Adrenal gland (tissue), 5 donors: ENCODE data around the gene KCNMA1.

ENCODE experiments used
- POLR2A ChIP-seq, 2 donors: fragments of 450-650 bp; IDR thresholded peaks; one replicate each; pipeline ENCODE4 v1.6.1; 2017; ENCODE audit warnings: antibody characterized with exemption in 2 of 2, mild to moderate bottlenecking in 2 of 2, moderate library complexity in 1 of 2
- TF ChIP-seq, protein P1 (sequence below), 6 experiments: fragments of 450-650 bp in 4 of 6; fragments of 200-600 bp in 2 of 6; sonication (generic) in 1 of 6; IDR thresholded peaks; 1 replicate in 5 of 6; 2 replicates in 1 of 6; pipeline versions ENCODE4 v1.5.1 to v1.8.0; 2016 to 2021; ENCODE audit warnings: antibody characterized with exemption in 6 of 6, mild to moderate bottlenecking in 2 of 6, moderate library complexity in 1 of 6
- donor health status: DM: no; HTN: no; CAD: no.

DNA sequence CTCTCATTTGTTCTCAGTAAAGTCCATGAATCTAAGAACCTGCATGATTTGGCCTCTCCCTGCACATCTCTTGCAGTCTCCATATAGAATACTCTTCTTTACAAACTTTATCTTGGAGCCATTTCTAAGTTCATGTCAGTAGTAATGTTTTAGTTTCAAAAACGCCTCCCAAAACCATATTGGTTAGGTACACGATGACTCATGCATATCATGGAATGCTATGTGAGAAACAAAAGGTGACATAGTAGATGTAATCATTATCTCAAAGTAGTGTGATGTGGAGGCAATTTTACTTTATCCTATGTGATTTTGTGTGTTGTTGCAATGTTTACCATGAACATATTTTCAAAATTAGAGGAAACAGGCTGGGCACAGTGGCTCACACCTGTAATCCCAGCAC is 520.7 kb downstream of the KCNMA1 start:
- TF ChIP-seq POLR2A (IDR thresholded peaks at IDR 0.05): no peak
- TF ChIP-seq, protein P1, sequence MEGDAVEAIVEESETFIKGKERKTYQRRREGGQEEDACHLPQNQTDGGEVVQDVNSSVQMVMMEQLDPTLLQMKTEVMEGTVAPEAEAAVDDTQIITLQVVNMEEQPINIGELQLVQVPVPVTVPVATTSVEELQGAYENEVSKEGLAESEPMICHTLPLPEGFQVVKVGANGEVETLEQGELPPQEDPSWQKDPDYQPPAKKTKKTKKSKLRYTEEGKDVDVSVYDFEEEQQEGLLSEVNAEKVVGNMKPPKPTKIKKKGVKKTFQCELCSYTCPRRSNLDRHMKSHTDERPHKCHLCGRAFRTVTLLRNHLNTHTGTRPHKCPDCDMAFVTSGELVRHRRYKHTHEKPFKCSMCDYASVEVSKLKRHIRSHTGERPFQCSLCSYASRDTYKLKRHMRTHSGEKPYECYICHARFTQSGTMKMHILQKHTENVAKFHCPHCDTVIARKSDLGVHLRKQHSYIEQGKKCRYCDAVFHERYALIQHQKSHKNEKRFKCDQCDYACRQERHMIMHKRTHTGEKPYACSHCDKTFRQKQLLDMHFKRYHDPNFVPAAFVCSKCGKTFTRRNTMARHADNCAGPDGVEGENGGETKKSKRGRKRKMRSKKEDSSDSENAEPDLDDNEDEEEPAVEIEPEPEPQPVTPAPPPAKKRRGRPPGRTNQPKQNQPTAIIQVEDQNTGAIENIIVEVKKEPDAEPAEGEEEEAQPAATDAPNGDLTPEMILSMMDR (IDR thresholded peaks at IDR 0.05): no peak
